Fibroblast of villous mesenchyme (primary cell): ENCODE data around the gene IGSF9B. TPM values are rescaled to one million over a fixed set of nuclear protein-coding genes. Genes with fewer than 3 reads are reported as not detected.

ENCODE experiments used
- DNase-seq: peaks from one replicate; pipeline ENCODE4 v3.0.0-alpha.2; 2010; ENCODE audit warnings: low read depth
- H3K4me3 ChIP-seq: 2 replicates; pipeline ENCODE4 v1.5.1; 2011; ENCODE audit warnings: low read depth, mild to moderate bottlenecking, low read length
- total RNA-seq: library from RNA; depleted of rRNA; stranded (reverse); fragments of >200 nt; gene quantifications from 2 replicates; pipeline ENCODE4 v1.2.3, GENCODE V29; 2012
- TF ChIP-seq, protein P1 (sequence below): IDR thresholded peaks from 2 replicates; pipeline ENCODE4 v1.5.1; 2012; ENCODE audit warnings: low read depth, mild to moderate bottlenecking, low read length; ENCODE audit not compliant: insufficient read depth

Gene IGSF9B
- total RNA-seq, 1 donor: under 0.01 TPM

DNA sequence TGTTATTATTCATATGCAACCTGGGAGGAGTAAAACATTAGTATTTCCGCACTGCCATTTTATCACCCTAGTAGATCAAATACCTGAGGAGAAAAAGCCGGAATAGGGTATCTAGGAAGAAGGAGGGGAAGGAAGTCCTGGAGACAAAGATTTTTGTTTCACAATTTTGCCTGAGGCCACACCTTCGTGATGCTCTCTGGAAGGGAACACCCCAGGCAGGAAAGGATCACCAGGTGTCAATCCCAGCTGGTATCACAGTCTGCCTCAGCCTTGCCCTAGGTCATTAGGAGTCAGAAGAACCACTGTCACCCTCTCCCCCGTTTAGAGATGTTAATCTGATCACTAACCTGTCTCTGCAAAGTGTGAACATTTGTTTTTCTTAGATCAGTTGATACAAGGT, 35.4 kb upstream of the IGSF9B start:
- no peak for DNase-seq
- no peak overlapping the region for H3K4me3 ChIP-seq
- TF ChIP-seq, protein P1, sequence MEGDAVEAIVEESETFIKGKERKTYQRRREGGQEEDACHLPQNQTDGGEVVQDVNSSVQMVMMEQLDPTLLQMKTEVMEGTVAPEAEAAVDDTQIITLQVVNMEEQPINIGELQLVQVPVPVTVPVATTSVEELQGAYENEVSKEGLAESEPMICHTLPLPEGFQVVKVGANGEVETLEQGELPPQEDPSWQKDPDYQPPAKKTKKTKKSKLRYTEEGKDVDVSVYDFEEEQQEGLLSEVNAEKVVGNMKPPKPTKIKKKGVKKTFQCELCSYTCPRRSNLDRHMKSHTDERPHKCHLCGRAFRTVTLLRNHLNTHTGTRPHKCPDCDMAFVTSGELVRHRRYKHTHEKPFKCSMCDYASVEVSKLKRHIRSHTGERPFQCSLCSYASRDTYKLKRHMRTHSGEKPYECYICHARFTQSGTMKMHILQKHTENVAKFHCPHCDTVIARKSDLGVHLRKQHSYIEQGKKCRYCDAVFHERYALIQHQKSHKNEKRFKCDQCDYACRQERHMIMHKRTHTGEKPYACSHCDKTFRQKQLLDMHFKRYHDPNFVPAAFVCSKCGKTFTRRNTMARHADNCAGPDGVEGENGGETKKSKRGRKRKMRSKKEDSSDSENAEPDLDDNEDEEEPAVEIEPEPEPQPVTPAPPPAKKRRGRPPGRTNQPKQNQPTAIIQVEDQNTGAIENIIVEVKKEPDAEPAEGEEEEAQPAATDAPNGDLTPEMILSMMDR: no peak

DNA sequence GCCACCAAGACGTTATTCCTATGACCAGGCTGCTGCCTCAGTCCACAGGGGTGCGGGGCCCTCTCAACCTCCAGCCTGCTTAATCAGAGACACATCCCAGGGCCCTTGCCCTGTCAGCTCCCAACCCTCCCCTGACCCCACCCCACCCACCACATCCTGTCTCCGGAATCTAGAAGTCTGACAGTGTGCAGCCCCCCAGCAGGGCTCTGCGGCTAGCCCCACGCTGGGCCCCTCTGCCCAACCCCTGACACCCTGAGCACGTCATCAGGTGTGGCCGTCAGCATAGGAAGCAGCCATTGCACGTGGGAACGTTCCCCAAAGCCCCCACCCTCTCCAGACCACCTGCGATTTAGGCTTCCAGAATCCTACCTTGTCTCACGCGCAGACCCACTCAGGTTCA, 34.3 kb upstream of the IGSF9B start:
- TF ChIP-seq, protein P1: no peak
- H3K4me3 ChIP-seq: no peak overlapping the region
- DNase-seq: no peak

DNA sequence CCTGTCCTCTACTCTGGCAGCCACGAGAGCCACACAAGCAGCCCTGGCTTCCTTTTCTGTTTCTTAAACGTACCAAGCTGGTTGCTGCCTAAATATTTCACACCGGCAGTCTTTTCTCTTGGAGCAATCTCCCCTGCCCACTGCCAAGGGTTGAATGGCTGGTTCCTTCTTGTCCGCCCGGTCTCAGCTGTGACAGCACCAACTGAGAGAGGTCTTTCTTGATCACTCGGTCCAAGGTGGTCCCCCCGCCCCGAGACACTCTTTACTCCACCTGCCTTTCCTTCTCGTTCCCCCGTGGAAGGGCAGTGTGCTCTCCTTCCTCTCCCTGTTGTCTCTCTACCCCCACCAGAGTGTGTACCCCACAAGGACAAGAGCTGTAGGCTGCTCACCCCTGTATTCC, 33.7 kb upstream of the IGSF9B start:
- no peak for DNase-seq
- no peak overlapping the region for H3K4me3 ChIP-seq
- TF ChIP-seq, protein P1: no peak

- H3K4me3 ChIP-seq: no peak overlapping the region
- no peak for DNase-seq
- TF ChIP-seq, protein P1: no peak
These were observed 32.1 kb upstream of the IGSF9B start for GRCh38 chr11:133988686-133989410.

DNA sequence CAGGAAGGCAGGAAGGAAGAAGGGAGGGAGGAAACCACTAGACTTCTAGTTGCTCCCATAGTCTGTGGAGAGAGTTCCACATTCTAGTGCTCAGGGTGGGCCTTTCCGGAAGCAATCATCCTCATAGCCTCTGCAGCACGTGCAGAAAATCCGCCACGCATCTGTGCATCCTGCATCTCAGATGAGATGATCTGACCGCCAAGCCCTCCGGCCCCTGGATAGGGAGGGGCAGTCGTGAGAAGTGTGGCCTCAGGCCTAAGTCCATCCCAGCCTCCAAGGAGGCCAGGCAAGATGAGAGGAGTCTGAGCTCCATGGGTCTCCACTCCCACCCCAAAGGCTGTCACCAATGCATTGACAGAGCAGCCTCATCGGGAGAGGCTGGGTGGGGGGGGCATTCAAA, 30.4 kb upstream of the IGSF9B start:
- no peak overlapping the region for H3K4me3 ChIP-seq
- TF ChIP-seq, protein P1: no peak
- DNase-seq: no peak

DNA sequence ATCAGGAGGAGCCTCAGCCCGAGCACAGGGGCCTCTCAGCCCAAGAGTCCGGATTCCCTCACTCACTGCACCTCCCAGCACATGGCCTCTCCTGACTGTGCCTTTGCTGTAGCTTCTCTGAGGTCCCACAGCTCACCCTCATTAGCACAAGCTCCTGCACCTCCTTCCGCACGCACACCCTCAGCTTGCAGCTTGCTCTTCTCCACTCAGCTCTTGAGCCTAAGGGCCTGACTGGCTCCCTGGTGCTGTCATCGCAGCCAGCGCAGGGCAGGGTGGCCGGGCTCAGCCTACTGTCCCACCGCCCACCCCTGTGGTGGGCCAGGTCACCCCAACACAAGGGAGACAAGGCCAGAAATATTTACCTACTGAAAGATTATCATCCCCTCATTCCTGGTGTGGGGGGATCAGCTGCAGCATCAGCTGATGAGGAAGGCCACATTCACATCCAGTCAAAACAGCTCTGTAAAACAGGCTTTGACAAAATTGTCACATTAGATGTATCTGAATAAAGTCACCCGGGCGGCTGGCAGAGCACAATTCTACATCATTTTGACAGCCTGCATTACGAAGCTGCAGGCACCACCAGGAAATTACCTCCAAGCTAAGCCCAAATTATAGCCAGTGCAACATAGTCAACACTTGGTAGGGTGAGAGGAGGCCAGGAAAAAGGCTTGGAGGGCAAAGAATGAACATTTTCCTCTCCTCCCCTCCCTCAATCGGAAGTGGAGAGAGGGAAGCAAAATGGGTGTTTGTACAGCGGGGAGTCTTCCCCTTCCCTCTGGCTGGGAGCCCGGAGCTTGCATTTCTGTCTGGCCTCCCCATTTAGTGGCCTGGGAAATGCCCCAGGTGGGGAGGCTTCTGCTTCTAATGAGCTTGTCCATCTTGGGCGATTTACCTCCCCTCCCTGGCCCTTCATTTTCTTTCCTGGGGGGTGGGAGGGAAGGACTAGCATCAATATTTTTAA, 29.5 kb upstream of the IGSF9B start:
- H3K4me3 ChIP-seq: no peak overlapping the region
- no peak for DNase-seq
- TF ChIP-seq, protein P1: no peak
